HG02885 (cell line): Measurements from ENCODE around the gene TRAPPC6A.
"Not testable (repeated sequence)": the region's sequence is repeated elsewhere in the genome, so short reads cannot be mapped to it uniquely, and the experiment has no call there.

Experiments
- ATAC-seq: cut with Tn5 transposase; IDR thresholded peaks from one replicate; pipeline ENCODE4 v1.9.1; 2021; ENCODE audit warnings: mild to moderate bottlenecking; ENCODE audit not compliant: unreplicated experiment, poor library complexity

Gene TRAPPC6A

GRCh38 chr19:45133661-45134060 is 44.4 kb downstream of the TRAPPC6A start:
- ATAC-seq, result no peak

- ATAC-seq, result no peak
Measured at GRCh38 chr19:45130888-45131615, 47.0 kb downstream of the TRAPPC6A start.

GRCh38 chr19:45130236-45130635 is 47.8 kb downstream of the TRAPPC6A start:
- no peak for ATAC-seq

GRCh38 chr19:45128806-45129205 is 49.2 kb downstream of the TRAPPC6A start:
- ATAC-seq, result no peak

- ATAC-seq, result no peak
Measured at GRCh38 chr19:45128146-45128545, 49.9 kb downstream of the TRAPPC6A start.

- no peak for ATAC-seq
Measured at GRCh38 chr19:45126654-45127053, 51.4 kb downstream of the TRAPPC6A start.

GRCh38 chr19:45125975-45126493 is 52.0 kb downstream of the TRAPPC6A start:
- ATAC-seq, result no peak

GRCh38 chr19:45125360-45125759 is 52.7 kb downstream of the TRAPPC6A start:
- ATAC-seq, result no peak

- ATAC-seq, result no peak
Measured at GRCh38 chr19:45124021-45124420, 54.0 kb downstream of the TRAPPC6A start.

GRCh38 chr19:45123440-45123850 is 54.6 kb downstream of the TRAPPC6A start:
- no peak for ATAC-seq

GRCh38 chr19:45122832-45123231 is 55.2 kb downstream of the TRAPPC6A start:
- no peak for ATAC-seq

- ATAC-seq, result no peak
Measured at GRCh38 chr19:45121827-45122345, 56.2 kb downstream of the TRAPPC6A start.

- ATAC-seq, result no peak
Measured at GRCh38 chr19:45119582-45119981, 58.5 kb downstream of the TRAPPC6A start.

GRCh38 chr19:45118591-45119355 is 59.3 kb downstream of the TRAPPC6A start:
- not testable (repeated sequence) for ATAC-seq

- ATAC-seq, result no peak
Measured at GRCh38 chr19:45118106-45118505, 59.9 kb downstream of the TRAPPC6A start.

GRCh38 chr19:45117671-45118070 is 60.4 kb downstream of the TRAPPC6A start:
- ATAC-seq, result no peak

- no peak for ATAC-seq
Measured at GRCh38 chr19:45117167-45117594, 60.9 kb downstream of the TRAPPC6A start.

GRCh38 chr19:45115809-45116615 is 62.0 kb downstream of the TRAPPC6A start:
- ATAC-seq, result no peak

GRCh38 chr19:45114116-45114515 is 63.9 kb downstream of the TRAPPC6A start:
- no peak for ATAC-seq

GRCh38 chr19:45113628-45114027 is 64.4 kb downstream of the TRAPPC6A start:
- ATAC-seq, result no peak
